Stimulated activated naive CD4-positive, alpha-beta T cell (primary cell): ENCODE data around the gene PCDH20.
"Not testable (repeated sequence)": the region's sequence is repeated elsewhere in the genome, so short reads cannot be mapped to it uniquely, and the experiment has no call there.

Source experiments
- DNase-seq, 6 experiments: peaks; one replicate each; lab custom pipeline; 2025; lab: John Stamatoyannopoulos, UW

The PCDH20 gene, protein sequence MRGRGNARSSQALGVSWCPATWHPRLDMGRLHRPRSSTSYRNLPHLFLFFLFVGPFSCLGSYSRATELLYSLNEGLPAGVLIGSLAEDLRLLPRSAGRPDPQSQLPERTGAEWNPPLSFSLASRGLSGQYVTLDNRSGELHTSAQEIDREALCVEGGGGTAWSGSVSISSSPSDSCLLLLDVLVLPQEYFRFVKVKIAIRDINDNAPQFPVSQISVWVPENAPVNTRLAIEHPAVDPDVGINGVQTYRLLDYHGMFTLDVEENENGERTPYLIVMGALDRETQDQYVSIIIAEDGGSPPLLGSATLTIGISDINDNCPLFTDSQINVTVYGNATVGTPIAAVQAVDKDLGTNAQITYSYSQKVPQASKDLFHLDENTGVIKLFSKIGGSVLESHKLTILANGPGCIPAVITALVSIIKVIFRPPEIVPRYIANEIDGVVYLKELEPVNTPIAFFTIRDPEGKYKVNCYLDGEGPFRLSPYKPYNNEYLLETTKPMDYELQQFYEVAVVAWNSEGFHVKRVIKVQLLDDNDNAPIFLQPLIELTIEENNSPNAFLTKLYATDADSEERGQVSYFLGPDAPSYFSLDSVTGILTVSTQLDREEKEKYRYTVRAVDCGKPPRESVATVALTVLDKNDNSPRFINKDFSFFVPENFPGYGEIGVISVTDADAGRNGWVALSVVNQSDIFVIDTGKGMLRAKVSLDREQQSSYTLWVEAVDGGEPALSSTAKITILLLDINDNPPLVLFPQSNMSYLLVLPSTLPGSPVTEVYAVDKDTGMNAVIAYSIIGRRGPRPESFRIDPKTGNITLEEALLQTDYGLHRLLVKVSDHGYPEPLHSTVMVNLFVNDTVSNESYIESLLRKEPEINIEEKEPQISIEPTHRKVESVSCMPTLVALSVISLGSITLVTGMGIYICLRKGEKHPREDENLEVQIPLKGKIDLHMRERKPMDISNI

DNA sequence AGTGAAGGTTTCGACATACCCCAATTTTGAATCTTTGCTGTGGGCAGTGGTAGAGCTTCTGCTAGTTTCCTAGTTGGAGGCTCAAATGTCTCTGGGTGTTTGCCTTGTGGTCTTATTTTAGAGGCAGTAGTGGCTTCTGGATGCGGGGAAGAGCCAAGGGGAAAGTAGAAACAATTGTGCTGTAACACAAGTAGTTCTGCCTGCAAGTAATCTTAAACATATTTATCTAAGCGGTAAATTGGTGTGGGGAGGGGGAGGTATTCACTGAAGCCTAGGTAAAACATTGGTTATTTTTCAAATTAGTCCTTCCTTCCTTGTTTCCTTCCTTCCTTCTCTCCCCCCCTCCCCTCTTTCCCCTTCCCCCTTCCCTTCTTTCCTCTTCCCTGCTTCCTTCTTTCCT, at the start of gene PCDH20:
PCDH20 (minus strand) TSS at position 101 of the 400 bp plus-strand sequence. CDS start 691 bp downstream, outside the sequence.
- no peak for DNase-seq

DNA sequence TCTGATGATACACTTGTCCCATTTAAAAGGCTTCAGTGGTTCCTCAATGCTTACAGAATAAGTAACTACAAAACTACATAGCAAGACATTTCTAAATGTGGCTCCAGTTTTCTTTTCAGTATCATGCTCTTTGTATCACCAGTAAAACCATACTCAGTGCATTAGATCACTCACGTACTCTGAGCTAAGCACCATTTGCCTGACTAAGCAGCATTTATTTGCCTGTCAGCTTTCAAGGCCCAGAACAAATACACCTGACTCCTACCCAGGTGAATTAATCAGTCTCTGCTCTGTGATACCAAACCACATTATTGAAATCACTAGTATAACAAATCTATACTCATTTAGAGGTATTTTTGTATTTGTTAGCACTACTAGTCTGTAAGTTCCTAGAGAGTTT, 47.4 kb upstream of the PCDH20 start:
- no peak for DNase-seq

DNA sequence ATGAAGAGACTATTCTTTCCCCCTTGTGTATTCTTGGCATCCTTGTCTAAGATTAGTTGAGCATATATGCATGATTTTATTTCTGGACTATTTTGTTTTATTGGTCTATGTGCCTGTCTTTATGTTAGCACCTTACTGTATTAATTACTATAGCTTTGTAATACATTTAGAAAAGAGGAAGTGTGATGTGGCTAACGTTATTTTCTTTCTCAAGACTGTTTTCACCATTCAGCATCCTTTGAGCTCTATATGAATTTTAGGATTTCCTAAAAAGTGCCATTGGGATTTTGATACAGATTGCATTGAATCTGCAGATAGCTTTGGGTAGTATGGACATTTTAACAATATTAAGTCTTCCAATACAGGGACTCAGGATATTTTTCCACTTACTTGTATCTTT, 37.5 kb upstream of the PCDH20 start:
- DNase-seq, result no peak

DNA sequence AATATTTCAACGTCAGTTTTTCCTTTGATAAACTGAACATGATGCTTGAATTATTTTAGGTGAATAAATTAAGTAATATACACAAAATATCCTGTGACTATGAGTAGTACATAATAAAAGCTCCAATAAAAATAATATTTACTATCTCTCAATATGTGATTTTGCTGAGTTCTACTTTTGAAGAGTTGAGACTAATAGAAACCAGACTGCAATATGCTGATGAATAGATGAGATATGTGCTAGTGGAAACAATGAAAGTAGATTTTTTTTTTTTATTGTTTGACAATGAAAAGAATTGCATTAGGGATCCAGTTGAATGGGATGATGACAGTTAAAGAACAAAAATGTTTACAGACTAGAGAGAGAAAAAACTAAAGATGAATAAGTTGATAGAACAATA, 16.4 kb upstream of the PCDH20 start:
- no peak for DNase-seq

DNA sequence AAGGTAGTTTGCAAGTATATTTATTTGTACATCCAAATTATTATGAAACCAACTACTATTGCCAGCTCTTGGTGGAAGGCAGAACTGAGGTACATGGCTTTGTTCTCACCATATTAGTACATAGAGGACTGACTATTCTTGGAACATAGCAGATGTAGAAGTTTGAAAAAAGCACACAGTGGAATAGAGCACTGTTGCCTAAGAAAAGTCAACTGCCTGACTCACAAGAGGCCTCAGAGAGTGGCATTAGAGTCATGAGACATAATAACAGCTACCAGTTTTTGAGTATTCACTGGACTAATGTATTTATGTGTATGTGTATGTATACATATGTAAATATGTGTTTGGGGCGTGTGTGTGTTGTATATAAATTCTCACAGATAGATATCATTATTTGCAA, 8.3 kb upstream of the PCDH20 start:
- DNase-seq, result no peak

DNA sequence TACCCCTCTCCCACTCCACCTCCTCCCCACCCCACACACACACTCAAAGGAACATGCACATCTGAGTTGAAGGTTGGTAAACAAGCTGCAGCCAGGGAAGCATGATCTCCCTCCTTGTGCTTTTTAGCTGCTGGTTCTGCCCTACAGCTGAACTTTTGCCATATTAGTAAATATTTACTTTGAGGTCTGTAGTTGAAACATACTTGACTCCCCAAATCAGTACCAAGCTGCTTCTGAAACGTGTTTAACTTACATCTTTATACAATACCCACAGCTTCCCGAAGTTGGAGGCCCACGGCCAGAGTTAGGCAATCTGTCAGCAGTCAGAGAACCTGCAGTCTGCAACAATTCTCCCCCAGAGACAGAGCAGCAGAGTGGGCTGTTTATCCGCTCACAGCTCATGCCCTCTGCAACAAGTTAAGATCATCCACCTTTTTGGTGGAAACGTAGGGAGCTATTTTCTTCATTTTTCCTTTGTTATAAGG, 1.5 kb upstream of the PCDH20 start:
- DNase-seq, result no peak

DNA sequence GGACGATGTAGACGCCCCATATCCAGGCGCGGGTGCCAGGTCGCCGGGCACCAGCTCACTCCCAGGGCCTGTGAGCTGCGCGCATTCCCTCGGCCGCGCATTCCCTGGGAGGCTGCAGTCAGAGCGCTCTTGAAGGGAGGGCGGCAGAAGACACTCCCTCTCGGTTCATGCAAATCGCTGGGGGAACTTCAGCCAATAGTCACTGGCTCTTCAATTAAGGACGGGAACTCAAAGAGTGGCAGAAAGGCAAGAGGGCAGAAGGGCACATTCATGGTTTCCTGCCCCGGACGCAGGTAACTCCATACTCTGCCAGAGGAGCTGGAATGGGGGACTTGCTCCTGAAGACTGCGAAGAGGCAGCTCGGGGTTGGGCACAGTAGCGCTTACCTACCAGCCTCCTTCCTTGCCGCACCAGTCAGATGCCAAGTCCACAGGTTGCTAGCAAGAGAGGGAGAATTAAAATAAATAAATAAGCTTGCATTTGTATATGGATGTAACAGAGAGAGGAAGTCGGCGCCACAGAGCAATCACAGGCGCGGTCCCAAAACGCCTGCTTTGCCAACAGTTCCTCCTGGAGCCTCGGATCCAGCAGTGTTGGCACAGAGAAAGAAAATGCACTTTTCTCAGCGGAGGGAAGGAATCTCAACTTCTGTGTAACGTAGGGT, 459 bp downstream of the PCDH20 start:
- no peak for DNase-seq

DNA sequence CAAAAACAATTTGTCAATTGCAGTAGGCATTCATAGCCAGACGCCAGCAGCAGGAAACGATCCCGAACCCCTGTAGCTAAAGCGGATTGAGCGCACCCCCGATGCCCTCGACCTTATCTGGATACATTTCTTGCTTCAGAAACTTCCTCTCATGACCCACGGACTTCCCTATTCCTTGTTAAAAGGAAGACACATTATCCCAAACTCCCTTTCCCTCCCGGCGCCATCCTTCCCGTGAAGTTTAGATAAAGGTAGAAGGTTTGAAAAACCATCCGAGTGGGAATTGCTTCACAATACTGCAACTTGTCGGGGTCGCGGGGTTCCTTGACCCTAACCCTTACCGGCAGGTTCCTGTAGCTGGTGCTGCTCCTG, 977 bp downstream of the PCDH20 start:
- no peak for DNase-seq

DNA sequence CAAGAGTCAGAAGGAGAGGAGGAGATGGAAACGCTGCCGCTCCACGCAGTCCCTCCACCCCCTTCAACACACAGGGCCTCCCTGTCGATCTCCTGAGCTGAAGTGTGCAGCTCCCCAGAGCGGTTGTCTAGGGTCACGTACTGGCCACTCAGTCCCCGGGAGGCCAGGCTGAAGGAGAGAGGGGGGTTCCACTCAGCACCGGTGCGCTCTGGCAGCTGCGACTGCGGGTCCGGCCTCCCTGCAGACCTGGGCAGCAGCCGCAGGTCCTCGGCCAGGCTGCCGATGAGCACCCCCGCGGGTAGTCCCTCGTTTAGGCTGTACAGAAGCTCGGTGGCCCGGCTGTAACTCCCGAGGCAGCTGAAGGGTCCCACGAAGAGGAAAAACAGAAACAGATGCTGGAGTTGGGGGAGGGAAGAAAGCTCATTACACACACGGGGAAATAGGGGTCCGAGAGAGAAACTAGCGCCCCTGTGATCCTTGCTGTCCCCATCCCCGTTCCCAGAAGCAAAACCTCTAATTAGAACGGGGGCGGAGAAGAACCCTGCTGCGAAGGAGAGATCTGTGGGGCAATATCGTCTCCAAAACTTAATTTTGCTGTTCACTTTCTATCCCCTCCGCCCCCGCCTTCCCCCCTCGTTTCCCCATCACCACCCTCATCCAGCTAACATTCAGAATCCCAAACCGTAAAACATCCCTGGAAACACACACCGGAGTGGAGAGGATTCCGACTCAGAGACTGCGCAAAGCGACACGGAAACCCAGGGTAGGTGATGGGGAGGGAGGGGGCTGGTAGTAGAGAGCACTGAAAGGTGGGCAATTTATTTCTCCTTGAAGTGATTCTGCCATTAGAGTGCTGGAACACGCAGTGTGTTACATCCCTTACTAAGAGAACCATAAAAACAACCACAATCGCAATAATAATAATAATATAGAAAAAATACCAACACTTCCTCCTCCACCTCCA, 1.8 kb downstream of the PCDH20 start:
- DNase-seq, result no peak

DNA sequence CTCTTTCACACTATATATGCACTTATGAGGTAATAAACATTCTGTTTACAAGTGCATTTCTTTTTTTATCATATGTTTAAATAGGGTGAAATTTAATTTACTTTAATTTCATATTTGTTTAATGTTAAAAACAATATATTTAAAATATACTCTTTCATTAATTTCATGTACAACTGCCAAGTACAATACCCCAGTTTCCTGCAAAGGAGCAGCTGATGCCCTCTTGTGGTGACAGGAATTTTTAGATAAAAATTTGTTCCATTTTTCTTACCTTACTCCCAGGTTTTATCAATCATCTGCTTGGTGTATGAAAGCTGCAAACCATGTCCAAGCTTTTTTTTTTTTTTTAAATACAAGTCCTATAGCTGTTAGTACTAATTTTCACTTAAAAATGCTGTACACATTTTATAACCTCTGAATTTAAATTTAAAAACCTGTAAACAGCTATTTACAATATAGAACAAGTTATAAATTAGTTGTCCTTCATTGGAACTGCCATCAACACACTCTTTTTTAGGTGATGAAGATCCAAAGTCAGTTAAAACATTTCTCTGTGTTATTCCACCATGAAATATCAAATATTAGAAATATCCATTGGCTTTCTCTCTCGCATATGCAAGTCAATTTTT, 4.9 kb downstream of the PCDH20 start:
- no peak for DNase-seq

DNA sequence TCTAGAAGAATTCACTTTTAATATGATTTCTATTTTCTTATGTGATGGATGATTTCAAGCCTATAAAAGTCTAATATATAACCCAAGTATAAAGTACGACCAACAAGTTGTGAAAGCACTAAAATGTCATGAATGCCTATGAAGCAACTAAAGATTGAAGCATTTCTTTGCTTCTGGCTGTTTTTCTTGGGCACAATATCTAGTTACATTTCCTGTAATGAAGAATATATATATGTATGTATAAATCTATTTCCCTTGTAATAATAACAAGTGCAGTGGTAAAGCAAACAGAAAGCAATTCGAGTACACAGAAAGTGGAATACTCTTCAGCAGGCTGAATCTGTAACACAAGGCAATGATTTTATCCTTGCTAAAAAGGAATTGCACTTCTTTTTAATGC, 5.4 kb downstream of the PCDH20 start:
- no peak for DNase-seq

DNA sequence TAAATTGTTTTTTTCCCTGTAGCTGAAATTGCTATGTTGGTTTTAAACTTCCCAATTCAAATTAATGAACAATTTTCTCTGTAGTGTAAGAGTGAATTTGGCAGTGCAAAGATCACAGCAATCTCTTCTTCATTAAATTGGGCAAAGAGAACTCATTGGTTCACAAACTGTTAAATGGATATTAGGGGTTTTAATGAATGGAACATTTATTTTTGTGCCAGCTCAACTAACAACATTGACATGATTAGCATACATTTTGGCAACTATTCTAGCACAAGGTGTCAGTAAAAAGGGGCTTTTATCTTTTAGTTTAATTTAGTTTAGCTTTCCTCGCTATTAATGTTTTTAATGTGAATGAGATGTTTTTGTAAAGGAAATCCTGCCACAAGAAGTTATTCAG, 7.1 kb downstream of the PCDH20 start:
- no peak for DNase-seq

DNA sequence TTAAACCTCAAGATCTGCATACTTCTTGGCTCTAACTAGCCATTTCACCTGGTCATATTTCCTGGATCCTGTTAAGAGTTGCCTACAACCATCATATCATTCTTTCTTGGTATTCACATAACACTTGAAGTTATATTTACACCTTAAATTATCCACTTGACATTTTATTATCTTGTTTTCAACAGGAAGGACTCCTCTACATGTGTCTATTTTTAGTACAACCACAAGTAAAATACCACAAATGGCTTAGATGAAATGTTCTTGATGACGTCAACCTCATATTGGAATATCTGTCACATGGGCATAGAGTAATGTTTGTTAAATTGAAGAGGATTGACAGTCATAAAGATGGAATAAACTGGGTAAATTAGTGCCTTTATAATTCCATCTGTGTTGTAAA, 9.4 kb downstream of the PCDH20 start:
- no peak for DNase-seq

DNA sequence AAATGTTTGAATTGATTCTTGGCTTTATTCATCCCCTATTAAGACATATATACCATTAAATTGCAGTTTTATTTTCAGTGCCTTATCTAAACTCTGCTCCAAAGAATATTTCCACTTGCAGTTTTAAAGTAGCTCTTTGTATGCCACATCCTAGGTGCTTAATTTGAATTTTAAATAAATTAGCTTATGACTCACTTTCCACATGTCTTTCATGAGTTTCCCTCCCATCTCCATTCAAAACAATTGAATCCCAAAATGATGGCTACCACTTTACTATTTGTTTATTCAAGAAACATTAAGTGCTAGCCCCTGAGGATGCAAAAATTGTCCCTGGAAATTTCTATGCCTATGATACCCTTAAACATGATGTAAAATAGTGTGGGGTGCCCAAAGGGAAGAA, 19.5 kb downstream of the PCDH20 start:
- DNase-seq, result no peak

DNA sequence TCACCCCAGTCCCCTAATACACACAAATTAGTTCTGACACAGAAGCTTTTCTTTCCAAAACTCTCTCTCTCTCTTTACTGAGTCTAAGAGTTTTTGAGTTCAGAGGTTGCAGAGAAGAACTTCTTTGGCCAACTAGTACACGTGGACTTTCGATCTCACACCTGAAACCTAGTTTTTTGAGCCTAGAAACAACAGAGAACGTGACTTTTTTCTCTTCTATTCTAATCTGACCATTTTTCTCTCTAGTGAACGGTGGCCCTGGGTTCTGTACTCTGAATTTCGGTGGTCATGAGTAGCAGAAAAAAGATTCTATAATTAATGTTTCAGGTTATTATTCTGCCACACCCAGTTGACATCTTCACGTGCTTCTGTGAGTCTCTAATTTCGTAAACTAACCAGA, 24.2 kb downstream of the PCDH20 start:
- no peak for DNase-seq

DNA sequence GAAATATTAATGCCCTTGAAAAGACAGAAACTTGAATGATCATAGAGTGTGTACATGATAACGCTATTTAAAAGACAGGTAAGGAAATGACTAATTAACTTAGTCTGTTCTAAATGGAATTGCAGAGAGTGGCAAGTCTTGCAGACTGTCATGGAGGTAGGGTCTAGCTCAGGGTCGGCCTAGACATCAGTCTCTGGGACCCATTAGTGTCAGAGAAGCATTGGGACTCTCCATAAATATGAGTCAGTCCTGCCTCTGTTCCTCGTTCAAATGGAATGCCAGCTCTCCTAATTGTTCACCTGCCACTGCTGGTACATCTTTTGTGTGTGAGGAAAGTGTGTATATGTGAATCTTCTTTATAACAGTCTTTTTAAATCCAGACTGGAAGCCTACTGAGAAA, 28.0 kb downstream of the PCDH20 start:
- no peak for DNase-seq

DNA sequence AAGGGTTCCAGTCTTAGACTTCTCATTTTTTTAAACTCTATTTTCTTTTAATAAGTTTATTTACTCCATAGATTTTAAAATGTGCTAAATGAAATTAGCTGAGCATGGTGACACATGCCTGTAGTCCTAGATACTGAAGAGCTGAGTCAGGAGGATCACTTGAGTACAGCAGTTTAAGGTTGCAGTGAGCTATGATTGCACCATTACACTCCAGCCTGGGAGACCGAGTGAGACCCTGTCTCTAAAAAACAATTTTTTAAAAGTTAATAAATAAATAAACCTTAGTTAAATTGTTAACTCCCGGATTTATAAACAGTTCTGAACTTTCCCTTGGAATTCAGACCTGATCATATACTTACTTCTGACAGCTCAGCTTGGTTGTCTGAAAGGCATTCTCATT, 32.5 kb downstream of the PCDH20 start:
- no peak for DNase-seq

DNA sequence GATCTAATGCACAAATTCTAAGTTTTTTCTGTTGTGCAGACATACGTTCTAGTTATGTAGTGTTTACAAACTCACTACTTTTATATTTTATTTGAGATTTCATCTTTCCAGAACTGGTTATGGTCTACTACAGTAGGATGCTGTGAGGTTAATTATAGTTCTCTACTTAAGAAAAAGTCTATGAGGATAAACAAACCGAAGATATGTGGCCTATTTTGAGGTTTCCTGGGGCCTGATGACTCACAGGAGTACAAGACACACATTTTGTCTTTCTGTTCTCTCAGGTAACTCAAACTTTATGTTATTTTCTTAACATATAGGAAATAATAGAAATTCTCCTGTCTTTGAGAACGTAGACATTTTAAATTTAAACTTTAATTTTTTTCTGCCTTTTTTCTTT, 45.1 kb downstream of the PCDH20 start:
- DNase-seq, result no peak

DNA sequence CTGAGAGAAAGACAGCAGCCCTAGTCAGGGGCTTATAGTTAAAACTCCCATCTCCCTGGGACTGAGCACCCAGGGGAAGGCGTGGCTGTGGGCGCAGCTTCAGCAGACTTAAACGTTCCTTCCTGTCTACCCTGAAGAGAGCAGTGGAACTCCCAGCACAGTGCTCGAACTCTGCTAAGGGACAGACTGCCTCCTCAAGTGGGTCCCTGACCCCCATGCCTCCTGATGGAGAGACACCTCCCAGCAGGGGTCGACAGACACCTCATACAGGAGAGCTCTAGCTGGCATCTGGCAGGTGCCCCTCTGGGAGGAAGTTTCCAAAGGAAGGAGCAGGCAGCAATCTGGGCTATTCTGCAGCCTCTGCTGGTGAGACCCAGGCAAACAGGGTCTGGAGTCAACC, 51.0 kb downstream of the PCDH20 start:
- DNase-seq, result not testable (repeated sequence)

DNA sequence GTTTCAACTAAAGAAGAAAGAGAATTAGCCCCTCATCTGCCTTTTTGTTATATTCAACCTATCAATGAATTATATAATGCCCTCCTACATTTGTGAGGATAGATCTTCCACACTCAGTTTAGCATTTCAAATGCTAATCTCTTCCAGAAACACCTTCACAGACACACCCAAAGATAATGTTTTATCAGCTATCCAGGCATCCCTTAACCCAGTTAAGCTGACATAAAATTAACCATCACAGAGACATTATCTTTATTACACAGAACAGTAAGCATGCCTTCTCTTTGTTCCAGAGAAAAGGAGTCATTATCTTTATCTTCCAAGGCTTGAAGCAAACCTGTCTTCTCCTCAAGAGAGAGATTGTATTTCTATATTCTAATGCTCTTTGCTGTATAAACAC, 53.1 kb downstream of the PCDH20 start:
- no peak for DNase-seq
